Measurements from ENCODE around the gene STK24. TPM values are rescaled to one million over a fixed set of nuclear protein-coding genes. Genes with fewer than 3 reads are reported as not detected.

The STK24 gene
- total RNA-seq, 2 experiments from 2014 or later: 134 to 148 TPM

DNA sequence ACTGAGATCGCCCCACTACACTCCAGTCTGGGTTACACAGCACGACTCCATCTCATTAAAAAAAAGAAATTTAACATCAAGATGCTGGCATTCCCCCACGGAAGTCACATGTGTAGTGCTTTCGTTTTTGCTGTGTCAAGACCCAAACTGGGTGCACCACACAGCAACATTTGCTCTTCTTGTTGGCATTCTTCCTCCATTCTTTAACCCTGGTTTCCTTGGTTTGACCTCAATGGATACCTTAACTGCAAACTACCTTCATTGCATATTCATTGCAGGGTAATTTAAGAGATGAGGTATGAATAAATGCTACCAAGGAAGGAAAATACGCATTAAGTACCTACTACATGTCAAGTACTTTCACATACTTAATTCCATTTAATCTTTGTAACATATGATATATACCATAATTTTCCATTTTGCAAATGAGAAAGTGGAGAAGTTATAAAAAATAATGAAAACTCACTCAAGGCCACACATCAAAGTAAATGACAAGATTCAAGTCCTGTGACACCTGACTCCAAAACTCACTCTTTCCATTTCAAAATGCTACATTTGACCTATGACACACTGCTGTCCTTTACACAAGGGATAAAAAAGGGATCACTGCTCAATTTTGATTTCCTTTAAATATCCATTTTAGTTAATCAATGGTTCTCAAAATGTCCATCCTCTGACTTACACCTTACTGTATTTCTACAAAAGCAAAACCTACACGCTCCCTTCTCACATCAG is 59.2 kb downstream of the STK24 start:
- ATAC-seq (peak; percentile 61), DNase-seq (peak; percentile 61)
- peaks cover 27% of the 10 kb centered on the region for H3K36me3 Mint-ChIP-seq
- H3K4me3 Mint-ChIP-seq: no peak overlapping the region
- CTCF ChIA-PET: interaction anchor here (0.8 to 1.4 kb wide), 2 partner anchors 10 to 14 kb away, joined by 3 read pairs; no protein-coding TSS in a partner anchor
- H3K27me3 Mint-ChIP-seq: no peaks in the 10 kb centered on the region
- H3K27ac Mint-ChIP-seq: peak overlapping the region; percentile 42
- peaks cover 82% of the 10 kb centered on the region for H3K4me1 Mint-ChIP-seq
- H3K9me3 Mint-ChIP-seq (ENCODE audit: low read depth): no peaks in the 10 kb centered on the region

DNA sequence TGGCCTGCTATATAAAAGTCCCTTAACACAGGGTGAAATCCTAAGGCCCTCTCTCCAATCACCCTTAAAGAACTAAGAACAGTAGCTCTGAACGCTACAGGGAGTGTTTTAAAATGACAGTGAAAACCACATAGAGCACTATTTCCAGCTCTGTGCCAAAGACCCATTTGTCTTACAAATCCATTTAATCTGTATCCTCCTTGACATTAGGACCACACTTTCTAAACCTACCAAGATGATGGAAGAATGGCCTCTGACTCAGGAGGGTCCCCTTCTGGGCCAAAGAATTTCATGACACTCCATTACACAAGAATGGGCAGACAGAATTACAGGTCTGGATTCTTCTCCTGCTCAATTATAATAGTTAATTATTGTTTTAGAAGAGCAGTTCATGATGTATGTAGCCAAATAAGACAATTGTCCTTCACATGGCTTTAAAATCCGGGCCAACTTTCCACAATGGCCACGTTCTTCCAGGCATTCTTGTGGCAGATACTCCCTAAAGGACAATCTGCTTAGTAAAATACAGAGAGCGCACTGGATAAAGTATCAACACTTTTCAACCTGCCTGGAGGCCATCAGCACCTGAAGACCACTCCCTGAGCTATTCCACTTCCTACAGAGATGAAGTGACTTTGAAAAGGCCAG is 61.0 kb downstream of the STK24 start:
- peaks cover 37% of the 10 kb centered on the region for H3K36me3 Mint-ChIP-seq

DNA sequence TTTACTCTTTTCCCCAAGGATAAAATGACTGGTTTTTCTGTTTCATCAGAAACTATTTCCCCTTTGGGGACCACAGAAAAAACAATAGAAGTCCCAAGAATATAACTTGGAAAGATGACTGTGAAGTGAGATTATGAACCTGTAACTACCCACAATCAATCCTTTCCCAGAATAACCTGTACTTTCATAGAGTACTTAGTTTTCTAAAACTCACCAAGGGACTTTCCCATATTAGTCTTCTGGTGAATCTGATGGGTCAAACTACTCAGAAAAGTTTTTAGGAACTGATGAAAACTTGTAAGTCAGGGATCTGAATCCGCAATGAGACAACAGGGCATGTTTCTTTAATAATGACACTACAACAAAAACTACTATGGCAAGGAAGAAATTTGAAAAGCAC is 62.6 kb downstream of the STK24 start:
- no peak overlapping the region for H3K4me3 Mint-ChIP-seq
- DNase-seq (no peak), ATAC-seq (no peak)
- CTCF ChIA-PET: interaction anchor here (0.6 kb wide), 1 partner anchor 28 kb away, joined by 3 read pairs; no protein-coding TSS in a partner anchor
- H3K36me3 Mint-ChIP-seq: peaks cover 38% of the 10 kb centered on the region
- no peaks in the 10 kb centered on the region for H3K9me3 Mint-ChIP-seq (ENCODE audit: low read depth)
- peaks cover 84% of the 10 kb centered on the region for H3K4me1 Mint-ChIP-seq
- H3K27ac Mint-ChIP-seq: no peak overlapping the region
- no peaks in the 10 kb centered on the region for H3K27me3 Mint-ChIP-seq

More for the DNA sequence above, 61.0 kb downstream of the STK24 start:
- no peaks in the 10 kb centered on the region for H3K9me3 Mint-ChIP-seq (ENCODE audit: low read depth)
- CTCF ChIA-PET: interaction anchor here (1.1 to 2.1 kb wide), 2 partner anchors 32 to 71 kb away, joined by 3 to 6 read pairs; no protein-coding TSS in a partner anchor
- no peak overlapping the region for H3K4me3 Mint-ChIP-seq
- ATAC-seq: peak; percentile 63
- H3K27me3 Mint-ChIP-seq: no peaks in the 10 kb centered on the region
- H3K4me1 Mint-ChIP-seq: peaks cover 83% of the 10 kb centered on the region
- no peak for DNase-seq
- H3K27ac Mint-ChIP-seq: no peak overlapping the region

DNA sequence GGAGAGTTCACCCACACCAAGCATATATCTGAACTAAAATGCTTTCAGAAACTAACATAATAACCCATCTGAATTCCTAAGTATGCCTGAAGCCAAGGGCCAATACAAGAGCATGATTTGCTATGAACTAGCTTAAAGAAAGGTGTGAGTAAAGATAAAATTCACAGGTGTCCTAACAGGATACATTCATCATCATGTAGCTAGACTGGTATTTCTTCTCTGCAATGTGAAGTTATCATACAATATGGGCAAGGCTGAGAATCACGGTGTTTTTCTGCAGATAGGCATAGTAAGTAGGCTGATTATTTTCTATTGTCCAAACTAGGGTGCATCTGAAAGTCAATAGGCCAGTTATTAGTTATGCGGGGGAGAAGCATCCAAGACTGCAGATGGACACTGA is 63.1 kb downstream of the STK24 start:
- H3K27ac Mint-ChIP-seq: no peak overlapping the region
- ATAC-seq (no peak), DNase-seq (no peak)
- H3K27me3 Mint-ChIP-seq: no peaks in the 10 kb centered on the region
- no peaks in the 10 kb centered on the region for H3K9me3 Mint-ChIP-seq (ENCODE audit: low read depth)
- no peak overlapping the region for H3K4me3 Mint-ChIP-seq
- CTCF ChIA-PET: no interaction called here
- H3K4me1 Mint-ChIP-seq: peaks cover 85% of the 10 kb centered on the region
- H3K36me3 Mint-ChIP-seq: peaks cover 35% of the 10 kb centered on the region

DNA sequence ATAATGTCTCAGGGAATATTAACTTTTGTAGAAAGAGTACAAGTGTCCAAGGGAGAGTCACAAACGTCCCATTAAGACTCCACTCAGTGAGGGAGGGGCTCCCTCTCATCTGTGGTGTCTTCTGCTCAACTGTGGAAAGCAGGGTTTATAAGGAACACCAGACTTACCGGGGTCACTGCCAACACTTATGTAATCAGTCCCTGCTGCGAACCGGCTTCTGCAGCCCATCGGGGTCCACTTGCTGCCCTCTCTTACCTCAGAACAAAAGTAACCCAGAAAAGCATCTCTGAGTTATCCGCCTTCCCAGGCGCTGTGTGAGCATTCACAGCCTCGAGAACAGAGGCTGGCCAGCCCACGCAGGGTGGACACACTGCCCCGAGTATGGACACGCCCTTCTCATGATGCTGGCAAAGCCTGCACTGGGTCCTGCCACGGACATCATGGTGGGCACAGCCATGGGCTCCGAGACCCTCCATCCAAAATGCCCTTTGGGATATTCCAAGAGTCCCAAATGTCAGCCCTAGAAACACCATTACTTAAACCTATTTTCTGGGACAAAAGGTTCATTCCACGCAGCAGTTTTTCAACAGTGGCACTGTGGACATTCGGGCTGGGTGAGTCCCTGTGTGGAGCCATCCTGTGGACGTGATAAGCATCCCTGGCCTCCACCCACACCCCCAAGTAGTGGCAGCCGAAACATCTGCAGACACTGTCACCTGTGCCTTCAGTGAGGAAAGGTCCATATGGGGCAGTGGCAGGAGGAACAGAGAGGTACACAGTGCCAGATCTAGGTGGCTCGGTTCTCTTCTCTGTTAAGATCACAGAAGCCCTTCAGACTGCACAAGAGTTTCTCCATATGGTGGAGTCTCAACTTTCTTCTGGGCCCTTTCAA is 63.9 kb downstream of the STK24 start:
- H3K27ac Mint-ChIP-seq: no peak overlapping the region
- no peaks in the 10 kb centered on the region for H3K9me3 Mint-ChIP-seq (ENCODE audit: low read depth)
- ATAC-seq (no peak), DNase-seq (no peak)
- peaks cover 36% of the 10 kb centered on the region for H3K36me3 Mint-ChIP-seq
- no peaks in the 10 kb centered on the region for H3K27me3 Mint-ChIP-seq
- CTCF ChIA-PET: no interaction called here
- no peak overlapping the region for H3K4me3 Mint-ChIP-seq
- peaks cover 87% of the 10 kb centered on the region for H3K4me1 Mint-ChIP-seq

DNA sequence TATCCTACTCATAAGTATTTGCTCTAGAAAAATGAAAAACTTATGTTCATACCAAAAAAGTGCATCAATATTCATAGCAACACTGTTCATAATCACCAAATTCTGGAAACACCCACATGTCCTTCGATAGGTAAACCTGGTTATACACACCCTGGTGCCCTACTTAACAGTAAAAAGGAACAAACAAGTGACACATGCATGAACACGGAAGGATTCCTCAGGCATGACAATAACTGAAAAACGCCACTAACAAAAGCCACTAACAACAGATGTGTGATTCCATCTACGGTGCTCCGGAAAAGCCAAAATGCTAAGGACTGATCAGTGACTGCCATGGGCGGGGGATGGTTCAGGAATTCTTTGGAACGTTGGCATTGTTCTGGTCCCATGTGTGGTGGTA is 65.5 kb downstream of the STK24 start:
- ATAC-seq (no peak), DNase-seq (no peak)
- H3K27me3 Mint-ChIP-seq: no peaks in the 10 kb centered on the region
- H3K9me3 Mint-ChIP-seq (ENCODE audit: low read depth): no peaks in the 10 kb centered on the region
- CTCF ChIA-PET: no interaction called here
- H3K4me1 Mint-ChIP-seq: peaks cover 80% of the 10 kb centered on the region
- H3K4me3 Mint-ChIP-seq: no peak overlapping the region
- peaks cover 34% of the 10 kb centered on the region for H3K36me3 Mint-ChIP-seq
- H3K27ac Mint-ChIP-seq: no peak overlapping the region

DNA sequence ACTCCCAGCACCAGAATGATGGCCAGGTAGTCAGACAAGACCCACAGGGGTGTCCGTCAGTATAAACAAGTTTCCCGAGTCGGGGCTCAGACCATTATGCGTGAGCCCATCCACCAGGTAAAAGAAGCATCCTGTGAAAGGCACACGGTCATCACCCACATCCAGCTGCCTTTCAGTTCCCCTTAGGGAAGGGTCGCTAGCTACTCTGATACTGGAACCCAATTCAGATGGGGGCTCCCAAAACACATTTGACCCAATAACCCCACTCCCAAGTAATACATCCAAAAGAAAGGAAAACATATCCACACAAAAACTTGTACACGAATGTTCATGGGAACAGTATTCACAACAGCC is 66.8 kb downstream of the STK24 start:
- ATAC-seq (no peak), DNase-seq (no peak)
- CTCF ChIA-PET: no interaction called here
- Mint-ChIP-seq H3K27ac (no peak overlapping the region), H3K9me3 (ENCODE audit: low read depth) (no peaks in the 10 kb centered on the region), H3K4me3 (no peak overlapping the region), H3K27me3 (no peaks in the 10 kb centered on the region), H3K36me3 (peaks cover 42% of the 10 kb centered on the region), H3K4me1 (peaks cover 80% of the 10 kb centered on the region)

DNA sequence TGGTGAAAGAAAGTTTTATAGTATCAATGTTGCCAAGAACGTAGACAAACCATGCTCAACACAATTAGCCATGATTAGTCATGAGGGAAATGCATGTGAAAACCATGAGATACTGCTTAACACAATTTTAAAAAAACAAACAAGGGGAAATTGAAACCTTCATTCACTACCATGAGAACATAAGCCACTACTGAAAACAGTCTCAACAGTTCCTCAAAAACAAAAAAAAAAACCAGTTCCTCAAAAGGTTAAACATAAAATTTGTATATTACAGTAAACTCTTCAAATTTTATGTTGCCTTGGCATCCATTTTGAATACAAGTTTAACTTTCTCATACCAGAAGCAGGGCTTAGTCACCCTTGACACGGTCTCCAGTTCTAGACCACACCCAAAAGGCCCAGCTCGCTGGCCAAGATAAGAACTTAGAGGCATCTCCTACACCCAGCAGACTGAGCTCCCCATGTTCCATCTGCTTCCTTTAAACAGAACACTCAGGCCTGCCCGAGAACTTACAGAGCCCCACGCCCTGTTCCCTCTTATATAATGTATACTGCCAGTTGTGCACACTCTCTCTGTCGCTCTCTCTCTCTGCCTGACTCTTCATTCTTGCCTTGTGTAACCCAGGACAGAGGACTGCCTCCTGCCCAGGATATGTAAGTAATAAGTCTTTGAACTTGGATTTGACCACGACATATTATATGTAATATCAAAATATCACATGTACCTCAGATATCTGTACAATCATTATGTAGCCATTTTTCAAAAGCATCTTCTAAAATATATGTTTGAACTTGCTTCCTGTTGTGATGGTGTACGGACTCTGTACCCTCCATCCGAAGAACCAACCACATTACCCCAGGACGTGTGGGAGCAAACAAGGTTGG is 67.4 kb downstream of the STK24 start:
- peak overlapping the region; percentile 70 for H3K27ac Mint-ChIP-seq
- peaks cover 82% of the 10 kb centered on the region for H3K4me1 Mint-ChIP-seq
- H3K36me3 Mint-ChIP-seq: peaks cover 43% of the 10 kb centered on the region
- H3K9me3 Mint-ChIP-seq (ENCODE audit: low read depth): no peaks in the 10 kb centered on the region
- CTCF ChIA-PET: interaction anchor here (0.9 to 1.6 kb wide), 2 partner anchors 18 to 64 kb away, joined by 3 read pairs; no protein-coding TSS in a partner anchor
- no peak overlapping the region for H3K4me3 Mint-ChIP-seq
- H3K27me3 Mint-ChIP-seq: no peaks in the 10 kb centered on the region
- ATAC-seq: peak; percentile 79
- peak; percentile 62 for DNase-seq

DNA sequence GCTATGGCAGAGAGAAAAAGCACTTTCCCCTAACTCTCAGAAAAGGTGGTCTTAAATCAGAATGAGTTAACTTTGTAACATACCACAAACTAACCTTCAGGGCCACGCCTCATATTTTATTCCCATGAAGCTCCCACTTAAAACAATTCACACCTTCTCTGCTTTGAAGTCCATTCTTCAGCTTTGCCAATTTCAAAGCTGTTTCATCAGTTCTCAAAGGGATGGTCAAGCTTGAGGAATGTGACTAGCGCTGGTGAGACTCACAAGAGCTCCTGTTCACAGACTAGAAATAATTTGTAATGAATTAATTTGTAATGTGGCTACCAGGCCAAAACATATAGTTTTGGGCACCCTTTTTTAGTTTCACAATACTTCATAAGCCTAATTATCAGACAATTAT is 68.2 kb downstream of the STK24 start:
- no peak overlapping the region for H3K27ac Mint-ChIP-seq
- H3K4me1 Mint-ChIP-seq: peaks cover 82% of the 10 kb centered on the region
- H3K27me3 Mint-ChIP-seq: no peaks in the 10 kb centered on the region
- CTCF ChIA-PET: interaction anchor here (0.9 to 2.3 kb wide), 3 partner anchors 18 to 145 kb away, joined by 3 to 7 read pairs (median 3); no protein-coding TSS in a partner anchor
- no peaks in the 10 kb centered on the region for H3K9me3 Mint-ChIP-seq (ENCODE audit: low read depth)
- H3K36me3 Mint-ChIP-seq: peaks cover 45% of the 10 kb centered on the region
- DNase-seq (no peak), ATAC-seq (no peak)
- no peak overlapping the region for H3K4me3 Mint-ChIP-seq

DNA sequence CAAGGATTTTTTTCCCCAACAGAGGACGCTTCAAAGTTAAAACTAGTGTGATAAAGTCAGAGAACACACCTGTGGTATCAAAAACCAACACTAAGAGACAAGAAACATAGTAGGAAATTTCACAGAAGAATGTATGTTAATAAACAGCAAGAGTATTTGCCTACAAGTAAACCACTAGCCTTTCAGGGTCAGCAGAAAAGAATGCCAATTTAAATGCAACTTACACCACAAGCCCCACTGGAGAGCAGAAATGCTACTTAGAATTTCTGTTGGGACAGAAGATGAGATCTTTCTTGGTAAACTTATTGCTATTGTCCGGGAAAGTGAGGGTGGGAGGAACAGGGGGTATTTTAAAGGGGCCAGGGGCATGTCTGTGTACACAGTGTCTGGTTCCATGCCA is 68.6 kb downstream of the STK24 start:
- ATAC-seq: no peak
- Mint-ChIP-seq H3K27me3 (no peaks in the 10 kb centered on the region), H3K4me3 (no peak overlapping the region), H3K27ac (no peak overlapping the region), H3K9me3 (ENCODE audit: low read depth) (no peaks in the 10 kb centered on the region), H3K4me1 (peaks cover 82% of the 10 kb centered on the region), H3K36me3 (peaks cover 46% of the 10 kb centered on the region)
- CTCF ChIA-PET: interaction anchor here (1.0 to 2.3 kb wide), 4 partner anchors 9 to 145 kb away, joined by 3 to 7 read pairs (median 4); no protein-coding TSS in a partner anchor
- DNase-seq: no peak

DNA sequence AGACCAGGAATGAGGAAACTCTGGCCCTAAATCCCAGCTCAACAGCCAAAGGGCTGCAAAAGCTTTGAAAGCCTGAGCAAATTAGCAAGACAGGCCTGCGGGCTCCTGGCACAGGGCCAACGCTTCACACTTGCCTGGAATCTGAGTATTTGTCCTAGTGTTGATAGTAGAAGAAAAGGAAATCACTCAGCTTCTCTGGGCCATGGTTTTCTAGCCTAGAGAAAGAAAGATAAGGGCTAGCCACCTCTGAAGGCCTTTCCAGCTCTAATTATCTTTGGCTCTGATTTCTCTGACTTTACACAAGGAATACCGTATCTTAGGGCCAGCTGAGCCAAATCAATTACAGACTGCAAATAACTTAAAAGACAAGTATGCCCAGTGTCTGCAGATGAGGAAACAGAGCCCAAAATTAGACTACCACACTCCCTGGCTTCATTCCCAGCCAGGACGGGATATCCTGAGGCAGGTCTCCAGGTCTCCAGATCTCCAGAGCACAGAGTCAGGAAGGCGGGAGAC is 69.6 kb downstream of the STK24 start:
- no peak for ATAC-seq
- Mint-ChIP-seq H3K27me3 (no peaks in the 10 kb centered on the region), H3K9me3 (ENCODE audit: low read depth) (no peaks in the 10 kb centered on the region), H3K4me3 (no peak overlapping the region), H3K27ac (no peak overlapping the region), H3K36me3 (peaks cover 52% of the 10 kb centered on the region), H3K4me1 (peaks cover 73% of the 10 kb centered on the region)
- CTCF ChIA-PET: interaction anchor here (0.5 to 4.3 kb wide), 5 partner anchors 10 to 146 kb away, joined by 3 to 17 read pairs (median 4); no protein-coding TSS in a partner anchor
- no peak for DNase-seq

DNA sequence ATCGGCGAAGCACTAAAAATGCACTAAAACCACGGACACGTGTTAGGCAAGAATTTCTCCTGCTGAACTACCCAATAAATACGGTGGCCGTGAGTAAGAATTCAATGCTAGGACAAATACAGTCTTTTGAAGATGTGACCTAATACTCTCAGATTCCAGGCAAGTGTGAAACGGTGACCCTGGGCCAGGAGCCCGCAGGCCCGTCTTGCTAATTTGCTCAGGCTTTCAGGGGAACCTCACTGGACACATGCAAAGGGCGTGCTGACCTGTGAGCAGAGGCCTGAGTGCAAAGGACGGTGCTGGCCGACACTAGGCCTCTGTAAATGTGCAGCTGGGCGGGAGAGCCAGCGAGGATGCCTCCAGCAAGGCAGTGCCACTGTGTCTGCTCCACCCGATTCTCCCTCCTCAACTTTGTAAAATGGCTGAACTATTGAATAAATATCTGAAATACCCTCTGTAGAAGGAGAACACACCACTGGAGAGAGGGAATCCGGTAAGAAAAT is 70.1 kb downstream of the STK24 start:
- no peak for DNase-seq
- peaks cover 49% of the 10 kb centered on the region for H3K36me3 Mint-ChIP-seq
- H3K4me3 Mint-ChIP-seq: no peak overlapping the region
- CTCF ChIA-PET: interaction anchor here (1.5 to 4.3 kb wide), 4 partner anchors 22 to 146 kb away, joined by 4 to 17 read pairs (median 7); no protein-coding TSS in a partner anchor
- H3K4me1 Mint-ChIP-seq: peaks cover 69% of the 10 kb centered on the region
- no peaks in the 10 kb centered on the region for H3K27me3 Mint-ChIP-seq
- H3K27ac Mint-ChIP-seq: no peak overlapping the region
- ATAC-seq: no peak
- H3K9me3 Mint-ChIP-seq (ENCODE audit: low read depth): no peaks in the 10 kb centered on the region

Measured in activated CD8-positive, alpha-beta memory T cell treated with anti-CD3 and anti-CD28 coated beads, Interleukin-2, amount 10 ng/mL, durations not matched to agents 7 days and 5 days (primary cell).